ENCODE data around the gene SRD5A1.

- TF ChIP-seq POLR2A (IDR thresholded peaks at IDR 0.05) (no peak), CTCF (IDR thresholded peaks at IDR 0.05) (no peak), POLR2AphosphoS5 (IDR thresholded peaks at IDR 0.05) (no peak)
These were observed 33.5 kb upstream of the SRD5A1 start for GRCh38 chr5:6599739-6600138.

All from transverse colon (tissue), 4 donors.